GM10266 (cell line): ENCODE measurements around the gene EHD2.

Source experiments
- DNase-seq: peaks from one replicate; pipeline ENCODE4 v3.0.0; 2012; ENCODE audit errors: extremely low spot score
- TF ChIP-seq, protein P1 (sequence below): IDR thresholded peaks from 2 replicates; pipeline ENCODE4 v1.5.1; 2012; ENCODE audit warnings: mild to moderate bottlenecking, low read depth; ENCODE audit not compliant: control insufficient read depth, insufficient read depth; ENCODE audit errors: missing control alignments

Gene EHD2

DNA sequence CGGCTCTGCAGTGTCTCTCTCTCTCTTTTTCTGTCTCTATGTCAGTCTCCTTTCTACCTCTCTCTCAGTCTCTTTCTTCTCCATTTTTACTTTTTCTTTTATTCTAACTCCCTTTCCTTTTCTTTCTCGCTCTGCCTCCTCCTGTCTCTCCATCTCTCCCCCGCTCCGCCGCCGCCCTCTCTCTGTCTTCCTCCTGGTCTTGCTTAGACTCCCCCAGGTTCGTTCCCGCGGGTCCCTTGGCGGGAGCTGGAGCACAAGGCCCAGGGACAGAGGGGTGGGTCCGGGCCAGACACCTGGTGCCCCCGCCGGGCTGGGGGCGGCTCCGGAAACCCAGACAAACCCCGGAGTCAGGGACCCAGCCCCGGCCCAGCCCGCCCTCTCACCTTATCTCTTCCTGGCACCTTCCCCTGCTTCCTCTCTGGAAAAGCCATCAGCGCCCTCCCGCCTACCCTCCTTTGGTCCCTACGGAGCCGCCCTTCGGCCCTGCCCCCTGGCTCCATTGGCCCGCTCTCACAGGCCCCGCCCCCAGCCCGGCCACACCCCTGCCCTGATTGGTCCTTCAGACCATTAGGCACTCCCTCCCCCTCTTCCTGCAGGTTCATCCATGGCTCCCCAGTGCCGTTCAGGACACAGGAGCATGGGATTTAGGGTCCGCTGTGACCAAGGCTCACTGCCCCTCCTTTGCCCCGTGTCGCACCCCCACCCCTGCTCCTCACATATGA lies 16.7 kb downstream of the EHD2 start:
- TF ChIP-seq, protein P1, sequence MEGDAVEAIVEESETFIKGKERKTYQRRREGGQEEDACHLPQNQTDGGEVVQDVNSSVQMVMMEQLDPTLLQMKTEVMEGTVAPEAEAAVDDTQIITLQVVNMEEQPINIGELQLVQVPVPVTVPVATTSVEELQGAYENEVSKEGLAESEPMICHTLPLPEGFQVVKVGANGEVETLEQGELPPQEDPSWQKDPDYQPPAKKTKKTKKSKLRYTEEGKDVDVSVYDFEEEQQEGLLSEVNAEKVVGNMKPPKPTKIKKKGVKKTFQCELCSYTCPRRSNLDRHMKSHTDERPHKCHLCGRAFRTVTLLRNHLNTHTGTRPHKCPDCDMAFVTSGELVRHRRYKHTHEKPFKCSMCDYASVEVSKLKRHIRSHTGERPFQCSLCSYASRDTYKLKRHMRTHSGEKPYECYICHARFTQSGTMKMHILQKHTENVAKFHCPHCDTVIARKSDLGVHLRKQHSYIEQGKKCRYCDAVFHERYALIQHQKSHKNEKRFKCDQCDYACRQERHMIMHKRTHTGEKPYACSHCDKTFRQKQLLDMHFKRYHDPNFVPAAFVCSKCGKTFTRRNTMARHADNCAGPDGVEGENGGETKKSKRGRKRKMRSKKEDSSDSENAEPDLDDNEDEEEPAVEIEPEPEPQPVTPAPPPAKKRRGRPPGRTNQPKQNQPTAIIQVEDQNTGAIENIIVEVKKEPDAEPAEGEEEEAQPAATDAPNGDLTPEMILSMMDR, result no peak
- no peak for DNase-seq

DNA sequence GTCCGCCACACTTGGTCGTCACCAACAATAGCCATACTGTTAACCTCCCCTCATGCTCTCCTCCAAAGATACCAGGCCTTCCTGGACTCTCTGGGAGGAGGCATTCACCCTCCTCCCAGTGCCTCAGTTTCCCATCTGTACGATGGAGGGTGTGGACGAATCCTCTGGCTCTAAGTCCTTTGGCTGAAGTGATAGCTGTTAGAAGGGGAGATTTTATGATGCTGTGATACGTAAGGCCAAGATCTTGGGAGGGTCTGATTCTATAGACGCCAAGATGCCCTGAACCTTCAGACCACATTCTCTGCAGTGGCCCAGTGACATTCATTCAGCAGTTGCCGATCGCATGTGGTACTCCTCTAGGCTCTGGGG lies 17.3 kb downstream of the EHD2 start:
- TF ChIP-seq, protein P1, result no peak
- no peak for DNase-seq

DNA sequence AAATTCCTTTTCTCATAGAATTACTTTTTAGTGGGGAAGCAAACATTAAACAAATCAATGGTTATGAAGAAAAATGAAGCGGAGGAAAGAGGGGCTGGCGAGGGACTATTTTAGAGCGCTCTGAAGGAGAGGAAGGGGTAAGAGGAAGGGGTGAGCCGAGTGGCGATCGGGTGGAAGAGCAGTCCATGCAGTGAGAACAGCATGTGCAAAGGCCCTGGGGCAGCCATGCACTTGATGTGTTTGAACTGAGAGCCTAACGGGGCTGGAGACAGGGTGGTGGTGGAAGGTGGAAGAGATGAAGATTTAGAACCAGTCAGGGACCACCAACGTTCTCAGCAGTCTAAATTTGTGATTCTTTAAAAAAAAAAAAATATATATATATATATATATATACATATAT lies 17.7 kb downstream of the EHD2 start:
- no peak for DNase-seq
- TF ChIP-seq, protein P1, result no peak

DNA sequence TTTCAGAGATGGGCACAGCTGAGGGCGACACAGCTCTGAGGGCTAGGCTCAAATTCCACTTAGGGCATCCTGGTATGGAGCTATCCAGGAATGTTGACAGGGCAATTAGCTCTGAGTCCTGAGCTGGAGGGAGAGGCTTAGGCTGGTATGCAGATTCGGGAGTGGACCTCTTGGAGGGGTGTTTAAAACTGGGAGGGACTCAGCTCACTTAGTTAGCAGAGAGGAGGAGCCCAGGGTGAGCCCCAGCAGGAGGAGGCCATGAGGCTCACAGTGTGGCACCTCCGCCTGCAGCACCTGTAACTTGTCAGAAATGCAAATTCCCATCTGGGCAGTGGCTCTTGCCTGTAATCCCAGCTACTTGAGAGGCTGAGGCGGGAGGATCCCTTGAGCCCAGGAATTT lies 21.9 kb downstream of the EHD2 start:
- TF ChIP-seq, protein P1, result no peak
- no peak for DNase-seq

DNA sequence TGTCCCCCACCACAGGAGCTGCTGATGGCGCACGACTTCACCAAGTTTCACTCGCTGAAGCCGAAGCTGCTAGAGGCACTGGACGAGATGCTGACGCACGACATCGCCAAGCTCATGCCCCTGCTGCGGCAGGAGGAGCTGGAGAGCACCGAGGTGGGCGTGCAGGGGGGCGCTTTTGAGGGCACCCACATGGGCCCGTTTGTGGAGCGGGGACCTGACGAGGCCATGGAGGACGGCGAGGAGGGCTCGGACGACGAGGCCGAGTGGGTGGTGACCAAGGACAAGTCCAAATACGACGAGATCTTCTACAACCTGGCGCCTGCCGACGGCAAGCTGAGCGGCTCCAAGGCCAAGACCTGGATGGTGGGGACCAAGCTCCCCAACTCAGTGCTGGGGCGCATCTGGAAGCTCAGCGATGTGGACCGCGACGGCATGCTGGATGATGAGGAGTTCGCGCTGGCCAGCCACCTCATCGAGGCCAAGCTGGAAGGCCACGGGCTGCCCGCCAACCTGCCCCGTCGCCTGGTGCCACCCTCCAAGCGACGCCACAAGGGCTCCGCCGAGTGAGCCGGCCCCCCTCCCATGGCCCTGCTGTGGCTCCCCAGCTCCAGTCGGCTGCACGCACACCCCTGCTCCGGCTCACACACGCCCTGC lies 27.8 kb downstream of the EHD2 start:
- DNase-seq, result no peak
- TF ChIP-seq, protein P1, result no peak

DNA sequence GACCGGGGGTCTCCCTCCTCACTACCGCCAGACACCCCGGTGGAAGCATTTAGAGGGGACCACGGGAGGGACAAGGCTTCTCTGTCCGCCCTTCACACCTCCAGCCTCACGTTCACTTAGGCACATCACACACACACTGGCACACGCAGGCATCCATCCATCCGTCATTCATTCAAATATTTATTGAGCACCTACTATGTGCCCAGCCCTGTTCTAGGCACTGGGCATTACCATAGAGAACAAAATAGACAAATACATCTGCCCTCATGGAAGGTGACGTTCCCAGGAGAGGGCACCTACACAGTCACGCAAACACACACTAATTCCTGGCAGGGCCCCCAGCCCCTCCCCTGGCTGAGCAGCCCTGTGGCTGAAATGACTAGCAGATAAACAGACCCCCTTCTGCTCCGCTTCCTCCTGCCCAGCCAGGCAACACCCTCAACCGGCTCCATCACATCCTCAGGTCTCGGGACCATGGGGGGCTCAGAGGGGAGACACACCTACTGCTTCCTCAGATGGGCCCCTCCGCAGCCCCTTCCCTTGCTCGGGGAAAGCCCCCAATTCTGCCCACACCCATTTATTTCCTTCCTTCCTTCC lies 28.4 kb downstream of the EHD2 start:
- TF ChIP-seq, protein P1, result no peak

DNA sequence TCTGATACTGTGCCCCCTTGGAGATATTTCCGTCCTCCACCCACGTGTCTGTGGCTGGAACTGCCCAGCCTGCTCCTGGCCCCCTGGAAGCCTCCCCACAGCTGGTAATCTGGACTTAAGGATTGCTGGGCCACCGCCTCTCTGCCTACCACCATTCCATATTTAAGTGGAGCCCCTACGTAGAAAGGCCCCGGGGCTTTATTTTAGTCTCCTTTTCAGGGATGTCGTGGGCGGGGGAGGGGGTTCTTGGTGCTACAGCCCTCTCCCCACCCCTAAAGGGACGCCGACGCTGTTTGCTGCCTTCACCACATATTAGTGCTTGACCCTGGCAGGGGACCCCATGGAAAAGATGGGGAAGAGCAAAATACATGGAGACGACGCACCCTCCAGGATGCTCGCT lies 29.4 kb downstream of the EHD2 start:
- TF ChIP-seq, protein P1, result no peak
- DNase-seq, result no peak

More for the DNA sequence above, 28.4 kb downstream of the EHD2 start:
- DNase-seq, result no peak
